HepG2 (cell line): ENCODE results near the gene NTM. TPM values are rescaled to one million over a fixed set of nuclear protein-coding genes. Genes with fewer than 3 reads are reported as not detected.

Experiments
- ATAC-seq: fragments of 200-7000 bp; cut with Tn5 transposase; 3 replicates; pipeline ENCODE4 v1.9.1; 2020; ENCODE audit warnings: mild to moderate bottlenecking, moderate library complexity
- BruUV-seq: library from RNA; stranded (reverse); fragments of 400-500 nt; replicated peaks from 2 replicates; lab custom pipeline; 2021; lab: Mats Ljungman, UMichigan
- CTCF ChIA-PET: fragments of 300-600 bp; formaldehyde crosslinking; extraction: SDS; loops from one replicate; lab custom pipeline; 2021; ENCODE audit warnings: low total read pairs, inconsistent platforms, low intra/inter-chr PET ratio; lab: Yijun Ruan, JAX
- POLR2A ChIA-PET: fragments of 350-600 bp; sonication (Branson Sonifier 250); formaldehyde crosslinking; loops from one replicate; lab custom pipeline; 2020; ENCODE audit warnings: antibody characterized with exemption, inconsistent platforms; lab: Yijun Ruan, JAX
- DNase-seq: peaks from one replicate; pipeline ENCODE4 v3.0.0-alpha.2; 2015; ENCODE audit warnings: low spot score
- FAIRE-seq: peaks from 3 replicates; lab custom pipeline; 2011; peaks lifted over from hg19 to GRCh38; lab: Jason Lieb, UNC
- H2AFZ ChIP-seq: one replicate; pipeline ENCODE4 v1.6.1; 2011; ENCODE audit warnings: low read length, inconsistent platforms
- H3K27ac ChIP-seq: fragments of 300-600 bp; 3 replicates; pipeline ENCODE4 v1.8.0; 2011; ENCODE audit warnings: mixed run types, mild to moderate bottlenecking, mixed read lengths, low read length, inconsistent platforms; ENCODE audit not compliant: insufficient read depth; ENCODE audit errors: extremely low read length
- H3K27me3 ChIP-seq, 2 experiments: fragments of 200-600 bp in 1 of 2; 2 replicates in 1 of 2; 3 replicates in 1 of 2; pipeline versions ENCODE4 v1.6.0 to v1.8.0; 2011; ENCODE audit warnings: low read length in 2 of 2, mild to moderate bottlenecking in 2 of 2, moderate library complexity in 2 of 2, inconsistent platforms in 1 of 2; ENCODE audit not compliant: insufficient read depth in 2 of 2, control insufficient read depth in 1 of 2
- H3K36me3 ChIP-seq, 2 experiments: fragments of 200-600 bp in 1 of 2; replicated peaks in 1 of 2; 2 replicates in 1 of 2; 3 replicates in 1 of 2; pipeline versions ENCODE4 v1.5.1 to v1.8.0; 2011; ENCODE audit warnings: low read length in 2 of 2, inconsistent platforms in 1 of 2; ENCODE audit not compliant: insufficient read depth in 2 of 2, control insufficient read depth in 1 of 2
- H3K4me1 ChIP-seq: 2 replicates; pipeline ENCODE4 v1.5.1; 2012; ENCODE audit warnings: low read length, inconsistent platforms; ENCODE audit not compliant: insufficient read depth
- H3K4me2 ChIP-seq: 2 replicates; pipeline ENCODE4 v1.6.0; 2011; ENCODE audit warnings: low read depth, low read length, inconsistent platforms
- H3K4me3 ChIP-seq, 3 experiments: fragments of 200-600 bp in 1 of 3; sonication (generic), shearing (Covaris generic) in 1 of 3; replicated peaks in 1 of 3; 2 replicates each; pipeline ENCODE4 v1.5.1; 2011 to 2016; ENCODE audit warnings: low read length in 3 of 3, inconsistent platforms in 2 of 3, low read depth in 2 of 3, mild to moderate bottlenecking in 2 of 3, control low read depth in 1 of 3, mixed read lengths in 1 of 3; ENCODE audit not compliant: insufficient read depth in 1 of 3
- H3K79me2 ChIP-seq: one replicate; pipeline ENCODE4 v1.6.1; 2011; ENCODE audit warnings: low read length, inconsistent platforms; ENCODE audit not compliant: insufficient read depth
- H3K9ac ChIP-seq: 2 replicates; pipeline ENCODE4 v1.6.0; 2011; ENCODE audit warnings: mild to moderate bottlenecking, low read depth, low read length, inconsistent platforms; ENCODE audit not compliant: insufficient read depth
- H3K9me3 ChIP-seq: 2 replicates; pipeline ENCODE4 v1.5.1; 2012; ENCODE audit warnings: mild to moderate bottlenecking, low read length
- H4K20me1 ChIP-seq: 2 replicates; pipeline ENCODE4 v1.6.0; 2011; ENCODE audit warnings: inconsistent platforms, mild to moderate bottlenecking, low read length, moderate library complexity; ENCODE audit not compliant: insufficient read depth
- CHCHD3 ChIP-seq: sonication (generic); formaldehyde crosslinking; IDR thresholded peaks from 2 replicates; pipeline ENCODE4 v1.8.0; 2022; ENCODE audit warnings: mild to moderate bottlenecking, missing genetic modification reagents, moderate library complexity
- MED1 ChIP-seq: sonication (generic); formaldehyde crosslinking; IDR thresholded peaks from 2 replicates; pipeline ENCODE4 v1.4.0; 2020; ENCODE audit warnings: missing genetic modification reagents
- NFAT5 ChIP-seq: sonication (generic); formaldehyde crosslinking; IDR thresholded peaks from 2 replicates; pipeline ENCODE4 v1.4.0; 2020; ENCODE audit warnings: missing genetic modification reagents
- ZFP62 ChIP-seq: sonication (generic); formaldehyde crosslinking; IDR thresholded peaks from 2 replicates; pipeline ENCODE4 v1.4.0; 2020; ENCODE audit warnings: missing genetic modification reagents
- WGBS: methylation state at CpG from one replicate; pipeline ENCODE4 v1.1.6; 2017; ENCODE audit warnings: low lambda C conversion rate; 5-methylcytosine and 5-hydroxymethylcytosine counted together
- in situ Hi-C: cut with HindIII; loops from 2 replicates; pipeline ENCODE4 v1.10.0; 2017; ENCODE audit warnings: low pct_unique_long_range_greater_than_20kb; ENCODE audit not compliant: extremely low pct_ligation_motif_present
- intact Hi-C: fragments of 100-400 bp; cut with micrococcal nuclease; formaldehyde crosslinking; loops from one replicate; pipeline ENCODE4 v1.10.0; 2022; ENCODE audit not compliant: unreplicated experiment
- polyA plus RNA-seq, 8 experiments: library from polyadenylated mRNA; depleted of rRNA in 3 of 8; stranded (reverse) in 7 of 8; unstranded in 1 of 8; fragments of >200 nt; fragmentation: Illumina TruSeq in 4 of 8; extraction: Trizol in 4 of 8; gene quantifications; 2 replicates each; pipeline versions ENCODE4 v1.2.1 to v1.2.3, GENCODE V29; 2011 to 2016; ENCODE audit warnings: low read depth in 4 of 8, missing spikeins in 1 of 8, mixed read lengths in 1 of 8; ENCODE audit not compliant: insufficient read depth in 1 of 8
- total RNA-seq, 5 experiments: library from RNA; depleted of rRNA; stranded (reverse); fragments of >200 nt; fragmentation: Illumina TruSeq; extraction: Trizol; gene quantifications; 2 replicates each; pipeline ENCODE4 v1.2.3, GENCODE V29; 2016; ENCODE audit warnings: low read depth in 1 of 5

NTM gene
- total and polyA plus RNA-seq, 2 of the 13 experiments (the other 11 are each of a cell fraction or from before 2014, with no cell fraction given): not detected

- TF ChIP-seq MED1 (CRISPR knock-in tag) (no peak), NFAT5 (CRISPR knock-in tag) (no peak)
- TF ChIP-seq, all 625 proteins: peak for 0
Measured at GRCh38 chr11:131618201-131618600, 247.8 kb downstream of the NTM start (continued).

GRCh38 chr11:131622193-131622592, 251.8 kb downstream of the NTM start:
- H3K79me2 ChIP-seq: no peaks in the 10 kb centered on the region
- no peaks in the 10 kb centered on the region for H3K9me3 ChIP-seq
- H2AFZ ChIP-seq: no peak overlapping the region
- no peaks in the 10 kb centered on the region for H3K36me3 ChIP-seq
- no peak overlapping the region for H3K4me2 ChIP-seq
- in situ Hi-C loops (no loop called here), intact Hi-C loops (no loop called here)
- ChIA-PET POLR2A (no interaction called here), CTCF (no interaction called here)
- no peak for FAIRE-seq
- no peak for ATAC-seq
- no peak for DNase-seq
- H4K20me1 ChIP-seq: no peaks in the 10 kb centered on the region
- no peak overlapping the region for H3K4me3 ChIP-seq
- no peak overlapping the region for H3K27ac ChIP-seq
- 4% methylated on average over 8 of the region's 8 CpGs for WGBS
- H3K4me1 ChIP-seq: no peaks in the 10 kb centered on the region
- H3K9ac ChIP-seq: no peak overlapping the region
- no TSS peak for BruUV-seq
- H3K27me3 ChIP-seq: peaks cover 0 to 10% of the 10 kb centered on the region in 2 experiments; a peak in 2 of 5 replicates
- no peak for TF ChIP-seq ZFP62
- no peak for TF ChIP-seq CHCHD3 (CRISPR knock-in tag)
